Left lobe of liver (tissue), 2 donors: Measurements from ENCODE around the gene STEAP1B. TPM values are rescaled to one million over a fixed set of nuclear protein-coding genes. Genes with fewer than 3 reads are reported as not detected.
"Not testable (repeated sequence)": the region's sequence is repeated elsewhere in the genome, so short reads cannot be mapped to it uniquely, and the experiment has no call there.

ENCODE experiments used
- ATAC-seq: fragments of 200-7000 bp; cut with Tn5 transposase; one replicate; pipeline ENCODE4 v1.9.1; 2020; ENCODE audit warnings: mild to moderate bottlenecking, moderate library complexity
- DNase-seq: peaks from one replicate; pipeline ENCODE4 v3.0.0-alpha.2; 2020; ENCODE audit warnings: low spot score
- total RNA-seq: library from RNA; stranded (reverse); gene quantifications from one replicate; pipeline ENCODE4 v1.2.1, GENCODE V29; 2021
- donor health status: DM: no; HTN: no; CAD: no; lungs with moderate emphysema.
- donor health status: DM: no; HTN: yes; CAD: no.

STEAP1B gene
- total RNA-seq, 1 donor from 2014 or later = not detected

DNA sequence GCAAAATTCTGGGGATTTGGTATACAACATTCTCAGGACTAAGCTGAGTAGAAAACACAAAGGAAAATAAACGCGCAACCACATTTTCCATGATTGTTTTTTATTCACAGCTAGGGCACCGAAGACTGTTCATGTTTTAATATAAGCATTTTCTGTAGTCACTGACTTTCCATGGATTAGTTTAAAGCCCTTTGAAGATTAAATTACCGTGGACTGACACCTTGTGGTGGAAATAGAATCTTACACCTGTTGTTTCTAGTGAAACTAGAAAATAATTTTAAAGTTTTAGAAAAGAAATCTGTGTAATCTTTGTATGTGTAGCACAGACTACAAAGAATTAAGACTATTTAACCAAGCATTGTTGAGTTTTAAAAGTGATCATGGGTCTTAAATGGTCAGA lies 1.3 kb upstream of the STEAP1B start:
- not testable (repeated sequence) for DNase-seq
- peak; percentile 61 for ATAC-seq

DNA sequence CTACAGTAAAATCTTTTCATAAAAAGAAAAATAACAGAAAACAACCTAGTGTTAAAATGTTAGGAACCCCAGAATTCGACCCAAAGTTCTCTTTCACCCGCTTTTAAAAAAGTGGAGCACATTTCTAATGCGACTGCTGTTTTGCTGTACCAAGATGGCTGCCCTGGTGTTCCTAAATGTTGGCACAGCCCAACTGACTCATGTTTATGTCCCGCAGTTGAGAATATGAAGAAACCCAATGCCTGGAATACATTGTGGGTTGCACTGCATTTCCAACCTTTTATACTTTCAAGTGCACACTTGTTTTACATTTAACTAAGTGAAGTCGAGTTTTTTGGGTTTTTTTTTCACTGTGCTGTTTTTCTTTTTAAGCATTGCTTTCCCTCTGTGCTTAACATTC lies 944 bp downstream of the STEAP1B start:
- DNase-seq (no peak), ATAC-seq (no peak)

- DNase-seq, ATAC-seq: not testable (repeated sequence)
Observed at GRCh38 chr7:22496912-22497311, 3.1 kb downstream of the STEAP1B start.

DNA sequence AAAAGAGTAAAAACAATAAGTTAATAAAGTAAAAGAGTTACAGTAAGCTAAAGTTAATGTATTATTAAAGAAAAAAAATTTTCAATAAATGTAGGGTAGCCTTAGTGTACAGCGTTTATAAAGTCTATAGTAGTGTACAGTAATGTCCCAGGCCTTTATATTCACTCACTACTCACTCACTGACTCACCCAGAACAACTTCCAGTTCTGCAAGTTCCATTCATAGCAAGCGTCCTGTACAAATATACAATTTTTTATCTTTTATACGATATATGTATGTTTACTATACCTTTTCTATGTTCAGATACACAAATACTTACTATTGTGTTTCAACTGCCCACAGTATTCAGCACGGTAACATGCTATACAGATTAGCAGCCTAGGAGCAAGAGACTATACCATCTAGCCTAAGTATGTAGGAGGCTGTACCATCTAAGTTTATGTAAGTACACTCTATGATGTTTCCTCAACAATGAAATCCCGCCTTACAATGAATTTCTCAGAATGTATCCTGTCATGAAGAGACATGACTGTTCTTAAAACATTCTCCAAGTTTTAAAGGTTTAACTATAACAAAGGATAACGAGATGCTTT lies 3.6 kb downstream of the STEAP1B start:
- not testable (repeated sequence) for DNase-seq, ATAC-seq

DNA sequence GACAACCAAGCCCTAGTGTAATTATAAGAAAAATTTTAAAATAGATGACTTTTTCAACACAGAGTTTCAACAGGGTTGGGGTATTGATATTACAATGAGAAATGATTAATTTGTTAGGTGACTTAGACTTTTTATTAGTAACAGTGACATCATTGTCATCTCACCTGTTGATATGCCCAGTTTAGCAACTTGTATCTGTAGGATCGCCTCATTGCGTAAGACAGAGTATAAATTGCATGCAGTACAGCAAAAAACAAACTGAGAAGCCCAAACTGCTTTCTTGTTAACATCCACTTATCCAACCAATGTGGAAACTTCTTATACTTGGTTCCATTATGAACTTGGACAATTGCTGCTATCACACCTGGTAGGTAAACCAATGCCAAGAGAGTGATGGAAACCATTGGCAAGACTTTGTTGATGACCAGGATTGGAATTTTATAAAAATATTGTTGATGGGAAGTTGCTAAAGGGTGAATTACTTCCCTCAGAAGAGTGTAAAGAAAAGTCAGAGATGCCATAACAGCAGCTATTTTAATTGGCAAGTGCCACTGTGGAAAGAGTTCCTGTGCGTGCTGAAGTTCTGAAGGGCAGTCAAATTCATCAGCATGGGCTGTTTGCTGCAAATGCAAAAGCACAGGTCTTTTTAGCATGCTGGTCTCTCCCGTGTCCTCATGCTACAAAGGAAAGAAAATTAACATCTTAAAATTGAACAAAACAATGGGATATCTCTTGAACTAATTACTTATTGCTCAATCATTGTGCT lies 6.6 kb downstream of the STEAP1B start:
- ATAC-seq = not testable (repeated sequence)

GRCh38 chr7:22488643-22489462 lies 11.1 kb downstream of the STEAP1B start:
- ATAC-seq = peak; percentile 100
- DNase-seq = peak; percentile 71

More for the DNA sequence above, 6.6 kb downstream of the STEAP1B start:
- not testable (repeated sequence) for DNase-seq

GRCh38 chr7:22487978-22488642 lies 11.9 kb downstream of the STEAP1B start:
- no peak for ATAC-seq
- no peak for DNase-seq

- no peak for DNase-seq
Observed at GRCh38 chr7:22486597-22486996, 13.4 kb downstream of the STEAP1B start.

DNA sequence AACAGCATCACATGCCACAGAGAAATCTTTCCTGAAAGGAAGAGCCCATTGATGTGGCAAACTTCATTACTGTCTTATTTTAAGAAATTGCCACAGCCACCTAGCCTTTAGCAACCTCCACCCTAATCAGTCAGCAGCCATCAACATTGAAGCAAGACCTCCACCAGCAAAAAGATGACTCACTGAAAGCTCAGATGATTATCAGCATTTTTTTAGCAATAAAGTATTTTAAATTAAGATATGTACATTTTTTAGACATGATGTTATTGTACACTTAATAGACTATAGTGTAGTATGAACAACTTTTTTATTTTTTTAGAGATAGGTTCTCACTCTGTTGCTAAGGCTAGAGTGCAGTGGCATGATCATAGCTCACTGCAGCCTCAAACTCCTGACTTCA lies 14.8 kb downstream of the STEAP1B start:
- DNase-seq (no peak), ATAC-seq (no peak)

More at GRCh38 chr7:22486597-22486996, 13.4 kb downstream of the STEAP1B start:
- no peak for ATAC-seq

- DNase-seq (no peak), ATAC-seq (no peak)
Observed at GRCh38 chr7:22482503-22482902, 17.5 kb downstream of the STEAP1B start.

DNA sequence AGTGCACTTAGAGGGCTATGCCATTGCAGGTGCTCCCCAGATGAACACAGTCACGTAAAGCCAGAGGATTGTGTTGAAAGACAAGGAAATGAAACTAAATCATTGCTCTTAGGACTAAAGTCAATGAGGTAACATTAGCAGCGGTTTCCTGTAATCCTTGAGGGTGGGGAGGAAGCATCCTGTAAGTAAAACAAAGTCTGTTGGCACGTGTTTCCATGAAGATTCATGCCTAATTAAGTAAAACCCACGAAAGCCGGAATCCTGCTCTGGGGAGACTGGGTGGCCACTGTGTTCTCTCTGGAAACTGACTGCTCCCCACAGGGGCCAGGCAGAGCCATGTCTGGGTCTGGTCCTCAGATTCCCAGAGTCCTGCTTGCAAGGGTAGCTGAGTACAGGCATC lies 18.3 kb downstream of the STEAP1B start:
- no peak for ATAC-seq
- DNase-seq = no peak

DNA sequence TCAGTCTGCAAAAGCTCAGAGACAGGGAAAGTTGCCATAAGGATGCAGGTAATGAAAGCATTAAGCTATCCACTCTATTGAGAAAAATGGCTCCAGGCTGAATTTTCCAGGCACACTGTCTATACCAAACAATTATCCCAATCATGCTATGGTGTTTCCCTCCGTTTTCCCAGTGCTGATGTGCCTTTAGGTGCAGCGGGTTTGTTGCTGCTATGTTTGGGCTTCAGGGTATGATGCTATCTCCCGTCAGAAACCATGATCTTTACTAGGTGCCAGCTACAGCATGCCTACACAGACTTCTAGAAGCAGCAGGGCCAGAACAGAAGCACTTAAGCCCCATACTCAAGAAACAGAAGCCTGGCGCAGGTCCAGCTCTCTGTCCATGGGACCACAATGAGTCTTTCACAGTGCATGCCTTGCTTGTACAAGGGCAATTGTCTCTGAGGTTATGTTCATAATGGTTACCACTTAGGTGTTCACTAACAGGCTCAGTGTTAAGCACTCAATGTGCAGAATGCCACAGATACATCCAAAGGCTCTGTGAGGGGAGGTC lies 19.4 kb downstream of the STEAP1B start:
- DNase-seq (no peak), ATAC-seq (no peak)

- no peak for ATAC-seq
- DNase-seq = no peak
Observed at GRCh38 chr7:22477876-22478450, 22.0 kb downstream of the STEAP1B start.

- DNase-seq = no peak
- no peak for ATAC-seq
Observed at GRCh38 chr7:22477262-22477661, 22.7 kb downstream of the STEAP1B start.

DNA sequence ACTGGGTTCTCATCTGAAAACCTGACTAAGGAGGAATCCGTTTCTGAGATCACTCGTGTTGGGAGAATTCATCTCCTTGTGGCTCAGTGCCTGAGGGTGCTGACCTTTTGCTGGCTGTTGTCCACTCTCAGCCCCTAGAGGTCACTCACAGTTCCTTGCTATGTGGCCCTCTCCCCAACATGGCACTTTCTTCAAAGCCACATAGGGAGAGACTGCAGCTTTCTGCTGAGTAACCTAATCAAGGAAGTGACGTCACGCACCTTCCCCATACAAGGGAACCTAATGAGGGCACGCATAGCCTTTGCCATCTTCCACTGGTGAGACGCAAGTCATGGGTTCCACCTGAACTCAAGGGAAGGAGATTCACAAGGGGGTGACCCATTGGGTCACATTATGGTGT lies 23.2 kb downstream of the STEAP1B start:
- DNase-seq = no peak
- ATAC-seq = no peak

GRCh38 chr7:22474645-22475044 lies 25.3 kb downstream of the STEAP1B start:
- DNase-seq (no peak), ATAC-seq (no peak)

DNA sequence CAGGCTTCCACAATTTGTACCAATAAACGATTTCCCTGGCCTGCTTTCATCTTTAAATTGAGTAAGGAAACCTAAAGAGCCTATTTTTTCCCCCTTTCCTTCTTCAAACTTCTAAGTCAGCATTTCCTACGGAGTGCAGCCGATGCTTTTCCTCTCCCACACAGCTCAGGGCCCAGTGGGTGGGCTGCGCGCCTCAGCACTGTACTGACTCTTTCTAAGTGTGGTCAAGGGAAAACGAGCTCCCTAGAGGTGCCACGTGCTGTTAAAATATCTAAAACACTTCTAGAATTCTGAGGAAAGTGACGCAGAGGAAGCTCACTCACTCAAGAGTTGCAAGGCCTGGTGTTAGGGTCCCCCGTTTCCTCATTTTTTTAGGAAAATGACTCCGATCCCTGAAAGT lies 29.0 kb downstream of the STEAP1B start:
- DNase-seq (no peak), ATAC-seq (no peak)

- no peak for ATAC-seq
- DNase-seq = no peak
Observed at GRCh38 chr7:22469371-22470143, 30.4 kb downstream of the STEAP1B start.

DNA sequence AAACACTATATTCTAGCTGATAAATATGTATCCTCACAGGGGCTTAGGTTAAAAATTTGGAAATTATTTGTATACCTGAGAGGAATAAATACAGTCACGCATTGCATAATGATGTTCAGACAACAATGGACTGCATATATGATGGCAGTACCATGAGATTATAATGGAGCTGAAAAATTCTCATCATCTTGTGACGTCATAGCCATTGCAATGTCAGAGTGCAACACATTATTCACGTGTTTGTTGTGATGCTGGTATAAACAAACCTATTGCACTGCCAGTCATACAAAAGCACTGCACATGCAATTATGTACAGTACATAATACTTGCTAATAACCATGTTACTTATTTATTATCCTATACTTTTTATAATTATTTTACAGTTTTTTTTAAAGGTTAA lies 31.4 kb downstream of the STEAP1B start:
- ATAC-seq (no peak), DNase-seq (no peak)

- ATAC-seq (no peak), DNase-seq (no peak)
Observed at GRCh38 chr7:22464299-22464698, 35.7 kb downstream of the STEAP1B start.
